Hematopoietic multipotent progenitor cell treated with erythropoietin and hydrocortisone succinate and interleukin-3 and kit ligand, for 17 days (in vitro differentiated cells): ENCODE data around the gene RAB40AL.
"Not testable (repeated sequence)": the region's sequence is repeated elsewhere in the genome, so short reads cannot be mapped to it uniquely, and the experiment has no call there.

ENCODE experiments used
- DNase-seq: peaks from one replicate; pipeline ENCODE4 v3.0.0-alpha.2; 2015; ENCODE audit warnings: low spot score

RAB40AL gene, protein sequence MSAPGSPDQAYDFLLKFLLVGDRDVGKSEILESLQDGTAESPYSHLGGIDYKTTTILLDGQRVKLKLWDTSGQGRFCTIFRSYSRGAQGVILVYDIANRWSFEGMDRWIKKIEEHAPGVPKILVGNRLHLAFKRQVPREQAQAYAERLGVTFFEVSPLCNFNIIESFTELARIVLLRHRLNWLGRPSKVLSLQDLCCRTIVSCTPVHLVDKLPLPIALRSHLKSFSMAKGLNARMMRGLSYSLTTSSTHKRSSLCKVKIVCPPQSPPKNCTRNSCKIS

DNA sequence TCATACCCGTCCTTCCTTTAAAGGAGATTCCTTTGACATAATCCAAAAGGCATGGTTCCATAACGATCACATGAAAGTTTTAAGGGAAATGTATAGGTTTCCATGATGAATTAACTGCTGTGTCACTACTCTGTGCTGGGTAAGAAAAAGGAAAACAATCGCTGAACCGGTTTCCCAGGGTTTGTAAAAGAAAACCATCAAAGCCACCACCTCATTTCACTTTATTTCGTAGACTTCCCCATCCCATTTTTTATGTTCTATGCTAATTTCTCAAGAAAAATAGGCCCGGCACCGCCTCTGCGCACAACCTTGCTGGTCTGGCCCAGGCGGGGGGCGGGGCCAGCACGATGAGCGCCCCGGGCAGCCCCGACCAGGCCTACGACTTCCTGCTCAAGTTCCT, at the start of gene RAB40AL:
Gene RAB40AL, plus strand, starts transcription at position 301 of the 400 bp plus-strand sequence. Its CDS starts 47 bp downstream, at position 348.
- not testable (repeated sequence) for DNase-seq

DNA sequence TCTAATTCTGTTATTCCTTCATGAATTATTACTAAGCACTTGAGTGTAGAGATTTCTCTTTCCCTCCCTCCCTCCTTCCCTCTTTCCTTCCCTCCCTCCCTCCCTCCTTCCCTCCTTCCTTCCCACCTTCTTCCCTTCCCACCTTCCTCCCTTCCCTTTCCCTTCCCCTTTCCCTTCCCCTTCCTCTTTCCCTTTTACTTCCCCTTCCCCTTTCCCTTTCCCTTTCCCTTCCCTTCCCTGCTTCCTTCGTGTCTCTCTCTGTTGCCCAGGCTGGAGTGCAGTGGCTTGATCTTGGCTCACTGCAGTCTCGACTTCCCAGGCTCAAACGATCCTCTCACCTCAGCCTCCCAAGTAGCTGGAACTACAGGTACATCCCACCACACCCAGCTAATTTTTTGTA, 49.4 kb upstream of the RAB40AL start:
- no peak for DNase-seq

DNA sequence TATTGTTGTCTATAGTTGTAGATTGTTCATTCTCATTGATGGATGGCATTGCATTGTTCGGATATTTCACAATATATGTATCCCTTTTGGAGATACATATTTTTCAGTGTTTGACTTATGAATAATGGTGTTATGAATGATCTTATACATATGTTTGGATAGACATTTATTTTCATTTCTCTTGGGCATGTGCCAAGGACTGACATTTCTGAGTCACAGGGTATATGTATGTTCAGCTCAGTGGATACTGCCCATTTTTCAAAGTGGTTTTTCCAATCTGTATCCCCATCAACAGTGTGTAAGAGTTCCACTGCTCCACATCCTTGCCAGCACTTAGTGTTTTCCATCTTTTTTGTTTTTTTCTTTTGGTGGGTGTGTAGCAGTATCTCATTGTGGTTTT, 45.0 kb upstream of the RAB40AL start:
- no peak for DNase-seq

DNA sequence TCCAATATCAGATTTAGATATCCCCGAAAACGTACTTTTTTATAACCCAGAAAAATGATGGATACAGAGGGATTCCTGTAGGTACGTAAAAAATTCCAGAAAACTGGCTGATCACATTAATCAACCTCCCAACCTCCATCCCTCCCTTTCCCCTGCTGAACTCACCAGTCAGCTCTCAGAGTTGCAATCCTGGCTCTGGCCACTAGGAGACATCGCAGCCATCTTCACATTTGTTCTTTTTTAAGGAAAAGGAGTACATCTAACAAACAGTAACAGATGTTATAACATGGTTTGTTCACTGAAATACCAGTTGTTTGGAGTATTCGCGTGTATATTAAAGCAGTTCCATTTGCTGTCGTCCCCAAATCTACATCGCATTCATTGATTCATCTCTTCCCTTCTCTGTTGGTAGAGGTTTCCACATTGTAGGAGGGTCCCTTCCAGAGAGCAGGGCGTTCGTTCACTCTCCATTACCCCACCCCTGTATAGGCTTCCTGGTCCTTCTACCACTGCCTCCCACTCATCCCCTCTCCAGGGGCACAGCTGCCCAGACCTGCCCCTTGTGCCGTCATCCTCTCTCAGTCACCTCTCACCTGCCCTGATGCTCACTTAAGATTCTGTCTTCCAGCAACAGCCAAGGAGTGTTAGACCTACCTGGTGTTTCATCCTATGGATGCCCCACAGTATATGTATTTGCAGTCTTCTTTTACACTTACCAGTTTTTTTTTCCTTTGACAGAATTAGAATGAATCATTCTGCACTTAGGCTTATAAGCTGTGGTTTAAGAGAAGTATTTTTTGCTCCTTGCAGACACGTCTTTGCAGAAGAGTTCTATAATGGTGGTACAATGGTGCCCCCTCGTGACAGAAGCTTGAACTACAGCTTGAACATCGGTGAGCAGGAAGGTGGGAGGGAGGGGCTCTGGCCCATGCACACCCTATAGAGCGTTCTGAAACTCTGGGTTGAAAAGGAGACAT, 36.8 kb upstream of the RAB40AL start:
- DNase-seq = peak; percentile 60

DNA sequence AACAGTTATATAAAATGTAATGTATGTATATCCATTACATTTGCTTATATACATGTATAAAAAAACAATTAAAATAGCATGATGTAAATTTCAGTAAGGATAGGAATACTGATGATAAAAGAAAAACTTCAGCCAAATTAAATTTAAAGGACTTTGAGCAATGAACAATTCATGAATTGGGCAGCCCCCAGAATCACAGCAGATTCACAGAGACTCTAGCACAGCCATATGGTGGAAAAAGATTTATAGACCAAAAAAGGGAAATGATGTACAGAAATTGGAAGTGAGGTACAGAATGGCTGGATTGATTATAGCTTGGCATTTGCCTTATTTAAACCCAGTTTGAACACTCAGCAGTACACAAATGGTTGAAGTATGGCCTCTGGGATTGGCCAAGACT, 34.7 kb upstream of the RAB40AL start:
- DNase-seq = no peak

DNA sequence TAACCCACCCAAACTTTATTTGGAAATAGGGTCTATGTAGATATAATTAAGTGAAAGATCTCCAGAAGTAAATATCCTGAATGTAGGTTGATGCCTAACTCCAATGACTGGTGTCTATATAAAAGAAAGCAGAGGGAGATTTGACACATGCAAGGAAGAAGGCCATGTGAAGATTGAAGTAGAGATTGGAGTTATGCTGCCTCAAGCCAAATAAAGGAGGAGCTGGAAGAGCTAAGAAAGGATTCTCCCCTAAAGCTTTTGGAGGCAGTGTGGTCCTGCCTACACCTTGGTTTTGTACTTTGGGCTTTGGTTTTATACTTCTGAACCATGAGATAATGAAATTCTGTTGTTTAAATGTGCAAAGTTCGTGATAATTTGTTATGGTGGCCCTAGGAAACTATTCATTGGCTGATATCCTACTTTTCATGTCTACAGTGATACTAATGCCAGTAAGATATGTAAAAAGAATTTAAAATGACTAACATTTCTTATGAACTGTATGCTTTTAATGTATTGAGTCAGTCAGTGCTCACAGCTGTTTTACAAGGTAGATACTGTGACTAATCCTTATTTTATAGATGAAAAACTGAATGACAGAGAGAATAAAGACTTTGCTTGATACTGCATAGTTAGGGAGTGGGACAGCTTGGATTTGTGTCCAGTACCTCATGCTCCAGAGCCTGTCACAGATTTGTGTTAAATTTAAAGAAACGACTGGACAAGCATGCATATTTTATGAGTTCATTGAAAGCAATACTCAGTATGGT, 5.9 kb upstream of the RAB40AL start:
- DNase-seq = no peak

DNA sequence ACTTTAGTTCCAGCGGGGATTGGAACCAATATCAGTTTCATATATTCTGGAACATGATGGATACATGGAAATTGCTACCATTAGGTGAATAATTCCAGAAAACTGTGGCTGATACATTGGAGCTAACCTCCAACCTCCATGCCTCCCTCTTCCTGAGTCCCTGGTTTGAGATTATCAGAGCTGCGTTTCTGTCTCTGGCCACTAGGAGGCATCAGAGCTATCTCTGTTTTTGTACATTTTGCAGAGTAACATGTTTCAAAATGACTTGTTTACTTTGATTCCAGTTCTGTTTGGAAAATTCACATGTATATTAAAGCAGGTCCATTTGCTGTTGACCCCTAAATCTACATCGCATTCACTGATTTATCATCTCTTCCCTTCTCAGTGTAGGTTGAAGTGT, 2.4 kb upstream of the RAB40AL start:
- peak; percentile 43 for DNase-seq

DNA sequence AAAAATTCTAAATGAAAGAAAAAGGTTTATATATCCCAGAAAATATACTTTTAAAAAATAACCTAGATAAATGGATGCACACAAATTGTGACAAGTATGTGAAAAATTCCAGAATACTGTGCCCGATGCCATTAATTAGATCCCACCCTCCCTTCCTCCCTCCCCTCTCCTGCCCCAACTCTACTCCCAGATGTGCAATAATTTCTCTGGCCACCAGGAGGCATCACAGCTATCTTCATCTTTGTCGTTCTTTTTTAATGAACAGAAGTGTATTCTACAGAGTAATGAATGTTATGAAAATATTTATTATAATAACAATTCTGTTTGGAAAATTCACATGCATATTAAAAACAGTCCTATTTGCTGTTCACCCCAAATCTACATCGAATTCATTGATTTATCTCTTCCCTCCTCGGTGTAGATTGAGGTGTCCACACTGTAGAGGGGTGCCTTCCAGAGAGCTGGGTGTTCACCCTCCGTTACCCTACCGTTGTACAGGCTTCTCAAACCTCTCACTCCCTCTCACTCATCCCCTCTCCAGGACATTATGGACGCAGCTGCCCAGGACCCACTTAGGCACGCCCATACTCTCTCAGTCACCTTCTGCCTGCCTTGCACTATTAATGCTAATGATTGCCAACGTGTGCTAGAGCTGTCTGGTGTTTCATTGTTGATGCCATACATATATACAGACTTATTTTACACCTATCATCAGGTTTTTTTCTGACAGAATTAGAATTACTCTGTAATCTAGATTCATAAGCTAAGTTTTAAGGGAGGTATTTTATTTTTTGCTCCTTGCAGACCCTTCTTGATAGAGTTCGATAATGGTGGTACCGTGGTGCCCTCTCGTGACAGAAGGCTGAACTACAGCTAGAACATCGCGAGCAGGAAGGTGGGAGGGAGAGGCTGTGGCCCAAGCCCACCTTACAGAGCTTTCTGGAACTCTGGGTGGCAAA, 14.1 kb downstream of the RAB40AL start:
- peak; percentile 62 for DNase-seq

DNA sequence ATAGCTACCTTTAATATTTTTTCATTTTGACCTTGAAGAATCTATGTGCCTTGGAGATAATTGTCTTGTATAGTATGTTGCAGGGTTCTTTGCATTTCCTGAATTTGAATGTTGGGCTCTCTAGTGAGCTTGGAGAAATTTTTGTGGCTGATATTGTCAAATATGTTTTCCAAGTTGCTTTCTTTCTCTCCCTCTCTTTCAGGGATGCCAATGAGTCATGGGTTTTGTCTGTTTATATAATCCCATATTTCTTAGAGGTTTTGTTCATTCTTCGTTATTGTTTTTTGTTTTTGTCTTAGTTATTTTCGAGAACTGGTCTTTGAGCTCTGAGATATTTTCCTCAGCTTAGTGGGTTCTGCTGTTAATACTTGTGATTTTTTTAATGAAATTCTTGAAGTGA, 20.7 kb downstream of the RAB40AL start:
- DNase-seq = no peak

DNA sequence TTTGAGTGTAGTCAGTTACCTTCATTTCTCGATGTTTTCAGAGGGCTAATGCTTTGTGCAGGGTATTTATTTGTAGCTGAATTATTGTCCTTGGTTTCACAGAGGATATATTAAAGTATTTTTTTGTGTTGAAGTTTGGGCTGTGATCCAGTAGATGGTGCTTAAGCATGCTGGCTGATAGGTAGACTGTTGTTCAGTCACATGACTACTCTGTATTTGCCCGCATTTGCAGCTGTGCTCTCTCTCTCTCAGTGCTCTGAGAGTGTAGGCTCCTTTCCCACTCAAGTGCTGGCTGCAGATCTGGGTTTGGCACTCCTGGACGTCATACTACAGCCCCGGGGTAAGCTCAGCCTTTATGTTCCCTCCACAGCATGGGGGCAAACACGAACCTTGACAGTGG, 21.7 kb downstream of the RAB40AL start:
- DNase-seq = no peak

DNA sequence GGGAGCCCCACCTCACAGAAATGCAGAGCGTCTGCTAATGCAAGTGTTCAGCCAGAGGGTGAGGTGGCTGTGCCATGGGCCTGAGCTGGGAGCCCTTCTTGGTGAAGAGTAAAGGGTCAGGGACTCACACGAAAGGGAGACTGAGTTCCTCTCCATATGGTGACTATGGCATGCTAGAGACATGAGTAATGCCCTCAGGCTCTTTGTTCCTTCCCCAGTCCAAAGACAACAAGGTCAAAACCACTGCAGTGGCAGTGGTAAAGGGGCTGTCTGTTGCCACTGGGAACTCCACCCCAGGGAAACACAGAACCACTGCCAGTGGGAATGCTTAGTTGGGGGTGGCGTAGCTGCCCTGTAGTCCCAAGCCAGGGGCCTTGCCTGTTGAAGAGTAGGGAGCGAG, 22.4 kb downstream of the RAB40AL start:
- DNase-seq = no peak

DNA sequence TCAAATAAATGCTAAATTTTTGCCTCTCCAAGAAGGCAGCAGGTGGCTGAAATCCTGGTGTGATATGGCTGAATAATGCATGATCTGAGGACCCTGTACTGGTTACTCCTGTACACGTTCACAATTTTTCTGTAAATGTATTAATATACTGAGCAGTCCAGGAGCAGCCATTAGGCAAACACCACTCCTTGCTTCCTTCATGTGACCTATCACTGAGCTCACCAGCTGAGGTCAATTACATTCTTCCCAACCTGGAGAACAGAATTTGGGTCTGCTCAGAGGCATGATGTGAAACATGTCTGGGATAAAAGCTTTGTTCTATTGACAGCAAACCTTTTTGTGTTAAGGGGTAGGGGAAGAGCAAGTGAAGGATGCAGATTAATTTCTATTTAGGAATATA, 26.9 kb downstream of the RAB40AL start:
- no peak for DNase-seq

DNA sequence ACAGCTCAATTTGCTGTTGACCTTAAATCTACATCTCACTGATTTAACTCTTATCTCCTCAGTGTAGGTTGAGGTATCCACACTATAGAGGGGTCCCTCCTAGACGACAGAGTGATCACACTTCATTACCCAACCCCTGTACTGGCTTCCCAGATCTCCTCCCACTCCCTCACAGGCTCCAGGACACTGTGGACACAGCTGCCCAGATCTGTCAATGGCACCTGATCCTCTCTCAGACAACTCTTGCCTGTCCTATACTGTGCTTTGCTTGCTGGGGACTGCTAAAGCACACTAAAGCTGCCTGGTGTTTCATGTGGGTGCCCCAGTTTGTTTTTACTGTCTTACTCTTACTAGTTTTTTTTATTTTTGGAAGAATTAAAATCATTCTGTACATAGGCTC, 27.9 kb downstream of the RAB40AL start:
- no peak for DNase-seq

DNA sequence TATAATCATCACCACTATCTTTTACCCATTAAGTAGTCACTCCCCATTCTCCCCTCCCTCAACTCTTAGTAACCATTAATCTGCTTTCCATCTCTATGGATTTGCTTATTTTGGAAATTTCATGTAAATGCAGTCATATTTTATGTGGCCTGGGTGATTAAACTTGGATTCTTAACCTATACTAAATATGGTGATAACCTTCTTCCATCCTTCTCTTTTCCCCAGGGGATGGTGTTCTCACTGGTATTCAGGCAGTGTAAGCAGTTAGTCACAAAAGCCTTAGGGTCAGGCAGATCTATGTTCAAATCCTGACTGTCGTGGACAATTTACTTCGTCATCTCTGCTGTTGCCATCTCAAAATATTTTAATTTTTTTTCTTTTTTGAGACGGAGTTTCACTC, 29.6 kb downstream of the RAB40AL start:
- DNase-seq = no peak

DNA sequence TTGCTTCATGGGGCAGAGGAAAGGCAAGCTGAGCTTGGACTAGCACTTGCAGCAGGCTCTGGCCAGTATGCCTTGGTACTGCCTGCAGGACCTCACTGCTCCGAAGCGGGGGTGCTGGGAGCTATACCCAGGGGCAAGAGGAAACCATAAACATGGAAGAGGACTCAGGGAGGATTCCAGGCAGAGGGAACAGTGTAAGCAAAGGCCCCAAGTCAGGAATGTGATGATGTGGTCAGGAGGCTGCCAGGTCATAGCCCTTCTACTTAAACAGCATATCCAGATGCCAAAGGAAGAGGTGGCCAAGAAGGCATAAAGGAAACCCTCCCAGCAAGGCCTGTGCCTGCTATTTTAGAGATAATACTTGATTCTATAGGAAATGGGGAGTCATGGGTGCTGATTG, 31.1 kb downstream of the RAB40AL start:
- no peak for DNase-seq

DNA sequence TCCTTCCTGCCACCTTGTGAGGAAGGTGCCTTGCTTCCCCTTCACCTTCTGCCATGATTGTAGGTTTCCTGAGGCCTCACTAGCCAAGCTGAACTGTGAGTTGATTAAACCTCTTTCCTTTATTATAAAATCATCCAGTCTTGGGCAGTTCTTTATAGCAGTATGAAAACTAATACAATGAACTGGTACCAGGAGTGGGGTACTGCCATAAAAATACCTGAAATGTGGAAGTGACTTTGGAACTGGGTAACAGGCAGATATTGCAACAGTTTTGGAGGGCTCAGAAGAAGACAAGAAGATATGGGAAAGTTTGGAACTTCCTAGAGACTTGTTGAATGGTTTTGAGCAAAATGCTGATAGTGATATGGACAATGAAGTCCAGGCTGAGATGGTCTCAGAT, 34.5 kb downstream of the RAB40AL start:
- DNase-seq = not testable (repeated sequence)

DNA sequence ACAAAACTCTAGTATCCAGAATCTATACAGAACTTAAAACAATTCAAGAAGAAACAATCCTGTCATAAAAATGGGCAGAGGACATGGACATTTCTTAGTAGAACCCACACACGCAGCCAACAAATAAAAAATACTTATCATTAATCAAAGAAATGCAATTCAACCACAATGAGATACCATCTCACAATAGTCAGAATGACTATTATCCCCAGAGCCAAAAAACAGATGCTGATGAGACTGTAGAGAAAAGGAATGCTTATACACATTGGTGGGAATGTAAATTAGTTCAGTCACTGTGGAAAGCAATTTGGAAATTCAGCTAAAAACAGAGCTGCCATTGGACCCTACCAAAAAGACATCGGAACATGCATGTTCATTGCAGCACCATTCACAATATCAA, 37.9 kb downstream of the RAB40AL start:
- no peak for DNase-seq

DNA sequence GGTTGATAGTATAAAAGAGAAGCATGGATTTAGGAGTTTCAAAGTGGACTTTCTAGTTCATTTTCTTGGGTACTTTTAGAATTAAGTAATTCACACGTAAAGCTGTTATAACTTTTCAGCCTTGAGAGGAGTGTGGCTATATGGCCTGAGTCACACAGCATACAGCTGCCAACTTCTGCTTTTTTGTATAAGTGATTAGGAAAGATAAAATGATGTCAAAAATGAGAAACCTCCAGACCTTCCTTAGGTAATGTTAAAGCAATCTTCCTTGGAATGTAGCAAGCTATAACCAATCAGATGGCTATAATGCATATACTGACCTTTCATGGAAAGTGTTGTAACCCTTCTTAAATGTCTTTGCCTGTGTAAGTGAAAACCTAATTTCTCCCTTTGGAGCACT, 39.2 kb downstream of the RAB40AL start:
- DNase-seq = no peak

DNA sequence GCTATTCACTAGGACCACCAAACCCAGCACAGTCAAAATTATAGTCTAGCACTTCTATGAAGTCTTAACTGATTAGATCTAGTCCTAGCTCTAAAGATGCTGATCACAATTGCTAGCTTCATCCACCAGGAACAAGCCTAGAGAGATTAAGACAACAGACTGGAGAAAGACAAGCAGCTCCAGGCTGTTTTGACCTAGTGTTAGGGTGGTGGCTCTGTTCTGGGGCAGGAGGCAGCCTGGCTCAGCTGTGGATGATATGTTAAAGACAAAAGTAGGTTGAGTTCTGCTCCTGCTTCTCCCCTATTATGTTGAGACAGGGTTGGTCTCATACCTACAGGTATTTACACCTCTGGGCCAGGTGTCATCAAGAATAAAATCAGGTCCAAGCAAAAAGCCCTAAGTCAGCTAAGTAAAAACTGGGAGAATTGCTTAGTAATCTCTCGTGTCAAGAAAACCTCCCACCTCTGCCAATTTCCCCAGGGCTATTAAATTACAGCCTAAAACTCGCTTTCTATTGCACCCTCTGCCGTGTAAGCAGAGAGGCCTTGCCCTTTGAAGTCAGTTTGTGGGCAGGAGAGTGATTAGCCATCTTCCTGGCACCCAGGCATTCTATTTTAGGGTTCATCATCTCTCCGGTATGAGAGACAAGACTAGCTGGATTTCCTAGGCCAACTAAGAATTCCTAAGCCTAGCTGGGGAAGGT, 39.9 kb downstream of the RAB40AL start:
- DNase-seq = no peak

DNA sequence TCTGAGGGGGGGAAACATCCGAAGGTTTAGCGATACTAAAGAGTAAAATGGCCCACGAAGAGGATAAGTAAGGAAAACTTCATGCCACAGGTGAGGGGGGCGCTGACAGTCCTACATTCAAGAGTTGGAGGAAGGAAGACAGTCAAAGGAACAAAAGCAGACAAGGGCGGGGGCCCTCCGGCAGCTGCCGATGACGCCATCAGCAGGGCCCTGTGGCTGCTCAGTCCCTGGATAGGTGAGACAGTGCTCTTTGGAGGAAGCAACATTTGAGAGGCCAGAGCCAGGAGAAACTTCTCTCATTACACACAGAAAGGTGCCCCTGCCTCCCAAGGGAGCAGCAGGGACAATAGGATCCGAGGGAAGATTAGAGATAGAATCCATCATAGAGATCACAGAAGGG, 41.5 kb downstream of the RAB40AL start:
- DNase-seq = no peak

DNA sequence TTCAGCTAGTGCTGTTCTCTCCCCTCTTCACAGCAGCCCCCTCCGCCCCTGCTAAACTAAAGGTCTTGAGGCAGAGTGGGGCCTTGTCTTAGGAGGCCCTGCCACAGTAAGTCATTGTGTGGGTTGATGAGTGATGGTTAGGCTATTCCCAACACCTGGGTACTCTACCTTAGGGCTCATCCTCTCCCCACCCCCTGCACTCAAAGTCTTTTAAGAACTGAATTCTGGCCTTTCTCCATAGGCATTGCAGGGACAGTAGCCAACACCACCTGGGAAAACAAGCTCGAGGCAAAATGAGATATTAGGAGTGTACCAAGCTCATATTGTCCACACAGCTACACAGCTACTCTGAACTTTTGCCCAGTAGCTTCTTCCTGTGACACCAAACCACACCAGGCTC, 42.5 kb downstream of the RAB40AL start:
- no peak for DNase-seq
